Stomach (tissue), 9 donors: ENCODE data around the gene RABEP2. TPM values are rescaled to one million over a fixed set of nuclear protein-coding genes. Genes with fewer than 3 reads are reported as not detected.
"Not testable (repeated sequence)": the region's sequence is repeated elsewhere in the genome, so short reads cannot be mapped to it uniquely, and the experiment has no call there.

Experiments used
- DNase-seq, 2 donors: peaks; one replicate each; pipeline versions ENCODE4 v3.0.0 to v3.0.0-alpha.2; 2013 to 2019
- H3K27ac ChIP-seq, 5 donors: fragments of 200-600 bp in 4 of 5; sonication (generic) in 4 of 5; one replicate each; pipeline ENCODE4 v1.5.1; 2013 to 2019; ENCODE audit warnings: mild to moderate bottlenecking in 1 of 5, moderate library complexity in 1 of 5
- H3K27me3 ChIP-seq, 3 donors: fragments of 200-600 bp; sonication (generic); one replicate each; pipeline ENCODE4 v1.5.1; 2017 to 2019; ENCODE audit warnings: mixed run types in 1 of 3
- H3K36me3 ChIP-seq, 4 donors: fragments of 200-600 bp; sonication (generic); 1 replicate in 3 of 4; 2 replicates in 1 of 4; pipeline ENCODE4 v1.5.1; 2016 to 2019
- H3K4me1 ChIP-seq, 4 donors: fragments of 200-600 bp; sonication (generic); one replicate each; pipeline ENCODE4 v1.5.1; 2016 to 2019
- H3K4me3 ChIP-seq, 4 donors: fragments of 200-600 bp; sonication (generic) in 3 of 4; one replicate each; pipeline ENCODE4 v1.5.1; 2016 to 2019; ENCODE audit warnings: mild to moderate bottlenecking in 1 of 4
- H3K9me3 ChIP-seq, 4 donors: fragments of 200-600 bp; sonication (generic); one replicate each; pipeline ENCODE4 v1.5.1; 2016 to 2019
- CTCF ChIP-seq, 7 experiments: fragments of 450-650 bp in 4 of 7; fragments of 200-600 bp in 3 of 7; sonication (generic) in 3 of 7; IDR thresholded peaks; one replicate each; pipeline ENCODE4 v1.5.1; 2016 to 2019; ENCODE audit warnings: antibody characterized with exemption in 7 of 7, control low read depth in 2 of 7, mild to moderate bottlenecking in 1 of 7
- EP300 ChIP-seq: sonication (generic); formaldehyde crosslinking; IDR thresholded peaks from one replicate; pipeline ENCODE4 v1.6.1; 2017; ENCODE audit warnings: antibody characterized with exemption
- POLR2A ChIP-seq, 4 donors: fragments of 450-650 bp; IDR thresholded peaks; one replicate each; pipeline ENCODE4 v1.6.1; 2016; ENCODE audit warnings: antibody characterized with exemption in 4 of 4, control low read depth in 2 of 4, mild to moderate bottlenecking in 1 of 4, moderate library complexity in 1 of 4
- POLR2AphosphoS5 ChIP-seq, 3 donors: sonication (generic); formaldehyde crosslinking; IDR thresholded peaks; one replicate each; pipeline ENCODE4 v1.6.1; 2016; ENCODE audit warnings: antibody characterized with exemption in 3 of 3
- WGBS, 5 donors: extraction: QIAGEN DNeasy Blood & Tissue Kit in 3 of 5; methylation state at CpG; one replicate each; pipeline versions ENCODE4 v1.1.5 to v1.1.7; 2013 to 2018; 5-methylcytosine and 5-hydroxymethylcytosine counted together
- intact Hi-C: fragments of 100-400 bp; cut with DNase I; formaldehyde crosslinking; loops from one replicate; pipeline ENCODE4 v1.15.1; 2023; ENCODE audit warnings: low total_unique reads
- polyA plus RNA-seq, 3 donors: library from polyadenylated mRNA; stranded (reverse); fragments of 200-250 nt; gene quantifications; one replicate each; pipeline ENCODE4 v1.2.3, GENCODE V29; 2013
- total RNA-seq, 5 donors: library from RNA; depleted of rRNA; stranded (reverse); fragments of >200 nt; gene quantifications; one replicate each; pipeline versions ENCODE4 v1.1.0 to v1.2.3, GENCODE V29; 2014 to 2016
- donor health status: healthy with polysubstance abuse.
- donor health status: Bipolar disorder and iron deficiency.
- donor health status: healthy.

Gene RABEP2
- total and polyA plus RNA-seq, 8 donors, result 20.3 to 350 (median 33.7) TPM

- no peaks in the 10 kb centered on the region for H3K27me3 ChIP-seq
- peaks cover 9 to 12% (median 11%) of the 10 kb centered on the region in 4 donors for H3K4me1 ChIP-seq
- no peak for DNase-seq
- no peak overlapping the region for H3K27ac ChIP-seq
- no peak for TF ChIP-seq CTCF (IDR thresholded peaks at IDR 0.05)
- TF ChIP-seq EP300, result no peak
- no peak for TF ChIP-seq POLR2A (IDR thresholded peaks at IDR 0.05)
- no peak for TF ChIP-seq POLR2AphosphoS5 (IDR thresholded peaks at IDR 0.05)
- H3K4me3 ChIP-seq, result no peak overlapping the region
- H3K36me3 ChIP-seq, result no peaks in the 10 kb centered on the region
- intact Hi-C loops, result no loop called here
- H3K9me3 ChIP-seq, result no peaks in the 10 kb centered on the region
Observed at GRCh38 chr16:28943281-28943680, 18.2 kb upstream of the RABEP2 start.

- H3K9me3 ChIP-seq, H3K36me3 ChIP-seq, H3K27me3 ChIP-seq, DNase-seq, H3K4me3 ChIP-seq, H3K27ac ChIP-seq: not testable (repeated sequence)
- intact Hi-C loops, result loop anchor here (10.0 kb wide), 1 partner anchor 55 kb away; no protein-coding TSS in a partner anchor
- 88 to 94% (median 91%) methylated on average over 7 of the region's 7 CpGs for WGBS, 5 donors
- peaks cover 4 to 19% (median 12%) of the 10 kb centered on the region in 4 donors for H3K4me1 ChIP-seq
Observed at GRCh38 chr16:28939825-28940224, 14.8 kb upstream of the RABEP2 start.

GRCh38 chr16:28938721-28939120 lies 13.7 kb upstream of the RABEP2 start:
- H3K4me3 ChIP-seq, result no peak overlapping the region
- H3K9me3 ChIP-seq, result no peaks in the 10 kb centered on the region
- H3K27me3 ChIP-seq, result no peaks in the 10 kb centered on the region
- WGBS, 5 donors, result 82 to 86% (median 84%) methylated on average over 5 to 7 of the region's 7 CpGs
- no peaks in the 10 kb centered on the region for H3K36me3 ChIP-seq
- TF ChIP-seq POLR2AphosphoS5 (IDR thresholded peaks at IDR 0.05) (no peak), EP300 (no peak), POLR2A (IDR thresholded peaks at IDR 0.05) (no peak), CTCF (IDR thresholded peaks at IDR 0.05) (no peak)
- intact Hi-C loops, result loop anchor here (10.0 kb wide), 1 partner anchor 54 kb away; no protein-coding TSS in a partner anchor
- no peak for DNase-seq
- no peak overlapping the region for H3K27ac ChIP-seq
- H3K4me1 ChIP-seq, result peaks cover 4 to 19% (median 12%) of the 10 kb centered on the region in 4 donors

GRCh38 chr16:28937222-28937876 lies 12.3 kb upstream of the RABEP2 start:
- Histone ChIP-seq H3K9me3 (no peaks in the 10 kb centered on the region), H3K27me3 (no peaks in the 10 kb centered on the region), H3K4me1 (peaks cover 4 to 19% (median 12%) of the 10 kb centered on the region in 4 donors), H3K27ac (no peak overlapping the region), H3K36me3 (no peaks in the 10 kb centered on the region), H3K4me3 (no peak overlapping the region)
- TF ChIP-seq POLR2A (IDR thresholded peaks at IDR 0.05) (no peak), CTCF (IDR thresholded peaks at IDR 0.05) (no peak), POLR2AphosphoS5 (IDR thresholded peaks at IDR 0.05) (no peak), EP300 (no peak)
- WGBS, 5 donors, result 73 to 86% (median 78%) methylated on average over 8 to 14 of the region's 14 CpGs
- DNase-seq, result no peak
- intact Hi-C loops, result loop anchor here (10.0 kb wide), 1 partner anchor 53 kb away; no protein-coding TSS in a partner anchor

GRCh38 chr16:28936784-28937155 lies 11.7 kb upstream of the RABEP2 start:
- intact Hi-C loops, result loop anchor here (10.0 kb wide), 1 partner anchor 52 kb away; no protein-coding TSS in a partner anchor
- H3K4me1 ChIP-seq, result peaks cover 4 to 19% (median 12%) of the 10 kb centered on the region in 4 donors
- H3K27ac ChIP-seq, result no peak overlapping the region
- no peaks in the 10 kb centered on the region for H3K36me3 ChIP-seq
- no peak for DNase-seq
- H3K27me3 ChIP-seq, result no peaks in the 10 kb centered on the region
- H3K4me3 ChIP-seq, result peak overlapping the region in 3 of 4 donors; percentile 26 to 39 (median 31)
- no peaks in the 10 kb centered on the region for H3K9me3 ChIP-seq
- WGBS, 5 donors, result 65 to 75% (median 70%) methylated on average over 24 to 26 of the region's 26 CpGs
- TF ChIP-seq CTCF (IDR thresholded peaks at IDR 0.05), result no peak
- no peak for TF ChIP-seq POLR2AphosphoS5 (IDR thresholded peaks at IDR 0.05)
- TF ChIP-seq POLR2A (IDR thresholded peaks at IDR 0.05), result no peak
- no peak for TF ChIP-seq EP300
